Measurements from ENCODE around the gene ITGB3.

DNA sequence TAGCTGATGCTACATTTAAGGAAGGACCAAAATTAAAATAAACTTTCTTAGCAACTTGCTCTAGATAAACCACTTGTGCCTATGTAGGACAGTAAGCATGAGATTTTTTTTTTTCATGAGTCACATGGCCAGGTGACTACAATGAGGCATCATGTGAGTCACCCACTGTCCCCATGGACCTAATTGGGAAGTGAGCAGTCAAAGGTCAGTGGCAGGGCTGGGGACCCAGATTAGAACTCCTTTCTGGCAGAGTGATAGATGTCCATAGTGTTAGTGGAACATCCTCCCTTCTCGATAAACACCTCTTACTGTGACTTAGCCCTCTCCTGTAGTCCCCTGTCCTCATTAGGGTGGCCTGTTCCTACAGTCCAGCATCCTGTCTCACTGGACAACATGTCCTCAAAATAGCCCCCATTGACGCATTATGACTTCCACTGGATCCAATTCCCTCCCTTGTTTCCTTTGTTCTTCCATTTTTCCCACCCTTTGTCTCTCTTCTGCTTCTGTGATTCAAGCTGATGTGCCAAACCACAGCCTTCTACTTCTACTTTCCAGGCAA, 12.4 kb downstream of the ITGB3 start:
- no peak for TF ChIP-seq EP300 (IDR thresholded peaks at IDR 0.05; ENCODE audit: low read depth)
- TF ChIP-seq, protein P1, sequence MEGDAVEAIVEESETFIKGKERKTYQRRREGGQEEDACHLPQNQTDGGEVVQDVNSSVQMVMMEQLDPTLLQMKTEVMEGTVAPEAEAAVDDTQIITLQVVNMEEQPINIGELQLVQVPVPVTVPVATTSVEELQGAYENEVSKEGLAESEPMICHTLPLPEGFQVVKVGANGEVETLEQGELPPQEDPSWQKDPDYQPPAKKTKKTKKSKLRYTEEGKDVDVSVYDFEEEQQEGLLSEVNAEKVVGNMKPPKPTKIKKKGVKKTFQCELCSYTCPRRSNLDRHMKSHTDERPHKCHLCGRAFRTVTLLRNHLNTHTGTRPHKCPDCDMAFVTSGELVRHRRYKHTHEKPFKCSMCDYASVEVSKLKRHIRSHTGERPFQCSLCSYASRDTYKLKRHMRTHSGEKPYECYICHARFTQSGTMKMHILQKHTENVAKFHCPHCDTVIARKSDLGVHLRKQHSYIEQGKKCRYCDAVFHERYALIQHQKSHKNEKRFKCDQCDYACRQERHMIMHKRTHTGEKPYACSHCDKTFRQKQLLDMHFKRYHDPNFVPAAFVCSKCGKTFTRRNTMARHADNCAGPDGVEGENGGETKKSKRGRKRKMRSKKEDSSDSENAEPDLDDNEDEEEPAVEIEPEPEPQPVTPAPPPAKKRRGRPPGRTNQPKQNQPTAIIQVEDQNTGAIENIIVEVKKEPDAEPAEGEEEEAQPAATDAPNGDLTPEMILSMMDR (IDR thresholded peaks at IDR 0.05): no peak
